ENCODE results near the gene ALDOA.
"Not testable (repeated sequence)": the region's sequence is repeated elsewhere in the genome, so short reads cannot be mapped to it uniquely, and the experiment has no call there.

ALDOA gene

GRCh38 chr16:30110661-30111060 lies 45.1 kb downstream of the ALDOA start:
- DNase-seq, result no peak
- in situ Hi-C loops (cut with MboI; ENCODE audit: low pct_unique_long_range_greater_than_20kb, low sequenced_read_pairs), result no loop called here

DNA sequence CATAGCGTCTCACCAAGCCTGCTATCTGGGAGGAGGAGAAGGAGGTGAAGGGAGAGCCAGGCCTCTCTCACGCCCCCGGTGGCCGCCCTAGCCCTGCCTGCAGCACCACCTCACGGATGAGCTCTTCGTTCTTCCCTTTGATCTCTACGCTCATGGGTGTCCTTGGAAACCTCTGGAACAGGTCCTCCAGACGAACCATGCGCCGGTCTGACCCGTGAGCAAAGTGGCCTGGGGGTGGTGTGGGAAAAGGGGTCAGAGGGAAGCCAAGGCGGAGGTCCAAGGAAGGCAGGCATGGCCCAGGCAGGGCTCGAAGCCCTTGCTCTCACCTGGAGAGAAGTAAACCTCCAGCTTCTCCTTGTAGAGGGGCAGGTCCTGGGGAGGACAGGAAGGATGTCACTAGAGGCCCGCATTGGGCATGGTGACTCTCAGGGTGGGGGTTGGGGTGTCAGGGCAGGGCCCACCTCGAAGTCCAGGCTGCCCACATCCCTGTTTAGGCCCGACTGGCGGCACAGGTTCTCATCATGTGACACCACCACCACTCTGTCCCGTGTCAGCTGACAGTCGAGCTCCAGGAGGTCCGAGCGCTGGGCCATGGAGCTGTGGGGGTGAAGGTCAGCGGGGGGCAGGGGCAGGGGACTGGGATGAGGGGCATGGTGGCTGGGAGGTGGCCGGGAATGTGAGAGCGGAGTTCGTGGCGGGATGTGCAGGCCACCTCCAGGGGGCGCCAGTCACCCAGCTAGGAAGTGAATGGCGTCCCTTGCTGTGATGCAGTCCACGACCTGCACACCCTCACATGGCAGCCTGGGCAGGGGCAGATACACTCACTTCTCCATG lies 46.9 kb downstream of the ALDOA start:
- in situ Hi-C loops (cut with MboI; ENCODE audit: low pct_unique_long_range_greater_than_20kb, low sequenced_read_pairs), result no loop called here
- peak; percentile 45 for DNase-seq

GRCh38 chr16:30113031-30113710 lies 47.6 kb downstream of the ALDOA start, which contains the start of gene GDPD3:
TSS of gene GDPD3 (minus strand) at chr16:30113537. CDS start at chr16:30113478, 59 bp downstream.
- in situ Hi-C loops (cut with MboI; ENCODE audit: low pct_unique_long_range_greater_than_20kb, low sequenced_read_pairs), result no loop called here
- no peak for DNase-seq

DNA sequence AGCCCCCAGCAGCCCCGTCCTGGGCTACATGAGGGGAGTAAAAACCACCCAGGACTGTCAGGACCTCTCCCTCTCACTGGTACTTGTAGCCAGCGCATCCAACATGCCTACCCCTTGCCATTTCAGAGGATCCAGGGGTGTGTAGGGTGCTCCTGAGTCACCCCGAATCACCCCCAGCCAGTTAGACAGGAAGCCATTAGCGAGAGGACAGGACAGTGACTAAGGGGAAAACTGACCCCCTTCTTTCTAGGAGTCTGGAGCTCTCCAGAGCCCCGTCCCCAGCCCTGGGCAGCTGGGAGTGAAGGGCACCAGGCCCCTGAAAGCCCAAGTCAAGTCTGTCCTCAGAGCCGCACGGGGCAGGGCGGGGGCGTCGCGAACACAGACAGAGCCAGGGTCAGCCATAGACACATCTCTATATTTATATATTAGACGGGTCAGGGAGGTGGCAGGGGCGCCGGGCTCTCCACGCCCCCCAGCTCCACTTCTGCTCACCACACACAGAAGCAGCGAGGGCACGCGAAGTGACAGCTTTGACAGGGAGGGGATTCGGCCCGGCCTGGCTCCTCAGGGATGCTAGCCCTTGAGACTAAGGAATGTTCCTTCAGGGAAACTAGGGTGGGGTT lies 48.3 kb downstream of the ALDOA start:
- in situ Hi-C loops (cut with MboI; ENCODE audit: low pct_unique_long_range_greater_than_20kb, low sequenced_read_pairs), result no loop called here
- no peak for DNase-seq

DNA sequence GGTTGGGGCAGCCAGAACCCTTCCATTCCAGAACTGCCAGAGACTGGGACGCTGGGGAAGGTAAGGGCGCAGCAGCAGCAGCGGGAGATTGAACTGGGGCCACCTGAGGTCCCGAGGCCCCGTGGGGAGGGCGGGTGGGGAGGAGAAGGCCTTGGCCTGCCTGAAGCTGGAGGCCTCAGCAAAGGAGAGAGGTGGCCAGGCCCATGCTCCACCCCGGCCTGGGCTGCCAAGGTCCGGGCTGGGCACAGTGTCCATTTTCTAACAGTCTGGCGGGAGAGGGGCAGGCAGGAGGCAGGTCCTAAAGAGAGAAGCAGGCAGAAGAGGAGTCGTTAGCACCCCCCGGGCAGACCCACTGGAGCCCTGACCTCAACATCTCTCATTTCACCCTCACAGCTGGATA lies 48.9 kb downstream of the ALDOA start:
- in situ Hi-C loops (cut with MboI; ENCODE audit: low pct_unique_long_range_greater_than_20kb, low sequenced_read_pairs), result no loop called here

DNA sequence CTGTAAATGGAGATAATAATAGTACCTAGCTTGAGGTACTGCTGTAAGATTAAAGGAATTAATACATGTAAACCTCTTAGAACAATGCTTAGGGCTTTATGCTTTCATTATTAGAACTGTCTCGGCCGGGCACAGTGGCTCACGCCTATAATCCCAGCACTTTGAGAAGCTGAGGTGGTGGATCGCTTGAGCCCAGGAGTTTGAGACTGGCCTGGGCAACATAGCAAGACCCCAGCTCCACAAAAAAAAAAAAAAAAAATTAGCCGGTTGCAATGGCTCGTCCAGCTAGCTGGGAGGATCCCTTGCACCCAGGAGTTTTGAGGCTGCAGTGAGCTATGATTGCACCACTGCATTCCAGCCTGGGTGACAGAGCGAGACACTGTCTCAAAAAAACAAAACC lies 49.3 kb downstream of the ALDOA start:
- DNase-seq; in situ Hi-C loops (cut with MboI; ENCODE audit: low pct_unique_long_range_greater_than_20kb, low sequenced_read_pairs): not testable (repeated sequence)

More for the DNA sequence above, 48.9 kb downstream of the ALDOA start:
- DNase-seq, result no peak

DNA sequence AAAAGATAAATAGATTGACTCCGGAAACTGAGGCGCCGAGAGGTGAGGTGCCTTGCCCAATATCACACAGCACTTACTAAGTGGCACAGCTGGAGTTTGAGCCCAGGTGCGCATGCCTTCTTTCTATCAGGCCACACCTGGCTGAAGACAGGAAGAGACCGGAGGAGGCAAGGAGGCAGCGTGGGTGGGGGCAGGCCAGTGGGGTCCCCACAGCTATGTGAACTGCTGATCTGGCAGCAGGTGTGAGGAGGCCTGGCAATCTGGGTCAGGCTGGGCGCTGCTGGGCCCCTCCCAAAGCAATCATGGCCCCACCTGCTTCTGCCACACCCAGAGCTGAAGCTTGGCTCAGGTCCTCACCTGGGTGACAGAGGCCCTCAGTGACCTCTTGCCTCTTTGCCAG lies 49.7 kb downstream of the ALDOA start:
- in situ Hi-C loops (cut with MboI; ENCODE audit: low pct_unique_long_range_greater_than_20kb, low sequenced_read_pairs), result no loop called here
- DNase-seq, result no peak

DNA sequence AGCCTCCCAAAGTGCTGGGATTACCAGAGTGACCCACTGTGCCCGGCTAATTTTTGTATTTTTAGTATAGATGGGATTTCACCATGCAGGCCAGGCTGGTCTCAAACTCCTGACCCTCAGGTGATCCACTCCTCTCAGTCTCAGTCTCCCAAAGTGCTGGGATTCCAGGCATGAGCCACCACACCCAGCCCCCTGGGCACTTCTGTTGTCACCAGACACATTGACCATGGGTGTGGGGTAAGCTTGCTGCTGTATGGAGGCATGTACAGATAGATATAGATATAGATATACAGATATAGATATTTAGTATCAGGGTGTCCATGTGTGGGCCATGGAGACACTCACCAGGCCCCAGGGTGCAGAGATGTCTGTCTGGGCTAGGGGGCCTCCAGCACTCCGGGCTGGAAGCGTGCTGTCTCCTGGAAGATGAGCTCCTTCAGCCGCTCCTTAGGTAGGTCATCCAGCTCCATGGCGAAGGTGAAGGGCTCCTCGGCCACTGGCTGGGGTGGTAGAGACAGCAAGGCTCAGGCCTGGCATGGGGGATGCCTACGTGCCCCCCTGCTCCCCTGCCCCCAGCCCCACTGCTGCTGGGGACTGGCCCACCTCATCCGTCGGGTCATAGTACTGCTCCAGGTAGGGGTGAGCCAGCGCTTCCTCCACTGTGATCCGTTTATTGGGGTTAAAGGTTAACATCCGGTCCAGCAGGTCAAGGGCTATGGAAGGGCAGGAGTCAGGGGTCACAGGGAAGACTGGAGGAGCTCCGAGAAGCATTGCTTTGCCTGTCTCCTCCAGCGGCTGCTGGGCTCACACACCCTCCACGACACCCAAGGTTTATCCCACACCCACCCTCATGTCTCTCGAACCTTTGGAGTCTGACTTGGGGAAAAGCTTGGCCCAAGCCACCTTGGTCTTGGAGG lies 51.0 kb downstream of the ALDOA start:
- DNase-seq, result no peak
- in situ Hi-C loops (cut with MboI; ENCODE audit: low pct_unique_long_range_greater_than_20kb, low sequenced_read_pairs), result no loop called here

GRCh38 chr16:30117768-30118167 lies 52.2 kb downstream of the ALDOA start:
- no peak for DNase-seq
- in situ Hi-C loops (cut with MboI; ENCODE audit: low pct_unique_long_range_greater_than_20kb, low sequenced_read_pairs), result no loop called here

GRCh38 chr16:30119428-30119827 lies 53.9 kb downstream of the ALDOA start:
- no peak for DNase-seq
- in situ Hi-C loops (cut with MboI; ENCODE audit: low pct_unique_long_range_greater_than_20kb, low sequenced_read_pairs), result no loop called here
